ENCODE data around the gene POLR2J. TPM values are rescaled to one million over a fixed set of nuclear protein-coding genes. Genes with fewer than 3 reads are reported as not detected.

The POLR2J gene
- total and polyA plus RNA-seq, 3 experiments from 2014 or later: 76.1 to 129 (median 77.4) TPM

GRCh38 chr7:102433219-102434038 lies 45.3 kb downstream of the POLR2J start, which contains the start of gene ORAI2:
TSS of gene ORAI2 (plus strand) at chr7:102433575. CDS start at chr7:102438957, 5,382 bp downstream.
- Mint-ChIP-seq H3K27ac (peak within 1 kb of the TSS; percentile 97 to 100 (median 99)), H3K36me3 (peaks cover 0 to 14% (median 0%) of the 10 kb centered on the region in 3 donors), H3K4me3 (peak within 1 kb of the TSS; percentile 84 to 93 (median 87)), H3K9me3 (peaks cover 0 to 1% (median 0%) of the 10 kb centered on the region in 5 donors), H3K4me1 (peaks cover 39 to 62% (median 48%) of the 10 kb centered on the region in 3 donors), H3K27me3 (peaks cover 0 to 2% of the 10 kb centered on the region in 2 donors)
- peak; percentile 85 to 93 (median 85) for DNase-seq
- peak within 1 kb of the TSS; percentile 79 for H3K27ac ChIP-seq (ENCODE audit: low read depth, low read length)
- POLR2A ChIA-PET: interaction anchor here (0.9 to 1.6 kb wide), 3 partner anchors 8 to 21 kb away, joined by 3 to 4 read pairs (median 3); no protein-coding TSS in a partner anchor
- peaks cover 57% of the 10 kb centered on the region for H3K4me1 ChIP-seq (ENCODE audit: insufficient read depth, low read length)
- no peaks in the 10 kb centered on the region for H3K36me3 ChIP-seq (ENCODE audit: insufficient read depth, low read length)
- peak within 1 kb of the TSS; percentile 70 for H3K4me3 ChIP-seq (ENCODE audit: low read length)
- CTCF ChIA-PET: interaction anchor here (0.9 to 2.1 kb wide), 5 partner anchors 18 to 35 kb away, joined by 3 to 10 read pairs (median 6); no protein-coding TSS in a partner anchor
- H3K9me3 ChIP-seq (ENCODE audit: low read length): no peaks in the 10 kb centered on the region
- no peaks in the 10 kb centered on the region for H3K27me3 ChIP-seq (ENCODE audit: insufficient read depth, low read length, poor library complexity, severe bottlenecking)

GRCh38 chr7:102432442-102433218 lies 46.1 kb downstream of the POLR2J start:
- no peaks in the 10 kb centered on the region for H3K9me3 ChIP-seq (ENCODE audit: low read length)
- Mint-ChIP-seq H3K36me3 (peaks cover 0 to 12% (median 0%) of the 10 kb centered on the region in 3 donors), H3K27me3 (peaks cover 0 to 2% of the 10 kb centered on the region in 2 donors), H3K9me3 (peaks cover 0 to 1% (median 0%) of the 10 kb centered on the region in 5 donors), H3K4me3 (peak overlapping the region; percentile 79 to 93 (median 83)), H3K27ac (peak overlapping the region; percentile 97 to 100 (median 99)), H3K4me1 (peaks cover 47 to 70% (median 51%) of the 10 kb centered on the region in 3 donors)
- H3K27me3 ChIP-seq (ENCODE audit: insufficient read depth, low read length, poor library complexity, severe bottlenecking): no peaks in the 10 kb centered on the region
- peak in 2 of 5 donors; percentile 33 to 64 for DNase-seq
- ChIA-PET POLR2A (interaction anchor here (1.0 to 1.6 kb wide), 4 partner anchors 11 to 23 kb away, joined by 3 to 4 read pairs (median 4); no protein-coding TSS in a partner anchor), CTCF (interaction anchor here (0.9 to 1.7 kb wide), 4 partner anchors 17 to 35 kb away, joined by 3 to 8 read pairs (median 4); no protein-coding TSS in a partner anchor)
- peak overlapping the region; percentile 78 for H3K27ac ChIP-seq (ENCODE audit: low read depth, low read length)
- peaks cover 65% of the 10 kb centered on the region for H3K4me1 ChIP-seq (ENCODE audit: insufficient read depth, low read length)
- peak overlapping the region; percentile 64 for H3K4me3 ChIP-seq (ENCODE audit: low read length)
- H3K36me3 ChIP-seq (ENCODE audit: insufficient read depth, low read length): no peaks in the 10 kb centered on the region

GRCh38 chr7:102431617-102432298 lies 47.0 kb downstream of the POLR2J start:
- H3K27me3 ChIP-seq (ENCODE audit: insufficient read depth, low read length, poor library complexity, severe bottlenecking): no peaks in the 10 kb centered on the region
- peak overlapping the region; percentile 64 for H3K4me3 ChIP-seq (ENCODE audit: low read length)
- H3K4me3 Mint-ChIP-seq: peak overlapping the region; percentile 79 to 93 (median 83)
- peaks cover 0 to 8% (median 0%) of the 10 kb centered on the region in 3 donors for H3K36me3 Mint-ChIP-seq
- no peaks in the 10 kb centered on the region for H3K36me3 ChIP-seq (ENCODE audit: insufficient read depth, low read length)
- peak; percentile 62 to 85 (median 77) for DNase-seq
- H3K4me1 Mint-ChIP-seq: peaks cover 56 to 79% (median 56%) of the 10 kb centered on the region in 3 donors
- H3K9me3 Mint-ChIP-seq: peaks cover 0 to 1% (median 0%) of the 10 kb centered on the region in 5 donors
- H3K27ac Mint-ChIP-seq: peak overlapping the region; percentile 97 to 100 (median 99)
- peaks cover 74% of the 10 kb centered on the region for H3K4me1 ChIP-seq (ENCODE audit: insufficient read depth, low read length)
- ChIA-PET POLR2A (interaction anchor here (1.0 to 1.6 kb wide), 3 partner anchors 10 to 22 kb away, joined by 3 to 4 read pairs (median 4); no protein-coding TSS in a partner anchor), CTCF (interaction anchor here (0.9 to 1.7 kb wide), 2 partner anchors 16 to 18 kb away, joined by 3 to 8 read pairs; no protein-coding TSS in a partner anchor)
- peaks cover 0 to 2% of the 10 kb centered on the region in 2 donors for H3K27me3 Mint-ChIP-seq
- H3K27ac ChIP-seq (ENCODE audit: low read depth, low read length): peak overlapping the region; percentile 78
- H3K9me3 ChIP-seq (ENCODE audit: low read length): no peaks in the 10 kb centered on the region

DNA sequence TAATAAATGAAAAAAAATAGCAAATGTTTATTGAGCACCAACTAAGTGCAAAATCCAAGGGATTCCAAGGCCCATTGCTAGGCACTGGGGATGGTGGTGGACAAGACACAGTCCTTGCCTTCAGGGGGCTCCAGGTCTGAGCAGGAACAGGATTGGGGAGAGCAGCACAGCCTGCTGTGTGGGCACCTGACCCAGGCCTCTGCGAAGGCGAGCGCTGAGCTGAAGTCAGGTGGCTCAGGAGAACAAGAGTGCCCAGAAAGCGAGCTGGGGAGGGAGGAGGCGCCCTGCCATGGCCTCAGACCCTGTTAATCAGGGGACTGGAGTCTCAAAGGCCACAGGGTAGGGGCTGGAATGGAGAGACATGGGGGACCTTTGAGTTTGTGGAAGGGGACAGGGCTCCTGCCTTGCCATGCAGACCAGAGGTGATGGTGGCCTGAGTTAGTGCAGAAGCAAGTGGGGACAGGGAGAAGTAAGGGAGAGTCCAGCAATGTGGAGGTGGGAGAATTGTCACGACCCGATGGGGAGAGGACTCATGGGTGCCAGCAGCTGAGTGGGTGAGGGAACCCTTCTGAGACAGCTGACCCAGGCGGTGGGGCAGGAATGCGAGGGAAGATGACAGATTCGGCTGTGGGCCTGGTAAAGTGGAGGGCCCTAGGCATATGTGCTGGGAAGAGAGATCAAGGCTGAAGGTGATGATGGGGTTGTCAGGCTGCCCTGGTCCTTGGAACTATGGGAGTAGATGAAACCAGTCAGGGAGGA lies 49.4 kb downstream of the POLR2J start:
- H3K27me3 Mint-ChIP-seq: peaks cover 0 to 4% of the 10 kb centered on the region in 2 donors

DNA sequence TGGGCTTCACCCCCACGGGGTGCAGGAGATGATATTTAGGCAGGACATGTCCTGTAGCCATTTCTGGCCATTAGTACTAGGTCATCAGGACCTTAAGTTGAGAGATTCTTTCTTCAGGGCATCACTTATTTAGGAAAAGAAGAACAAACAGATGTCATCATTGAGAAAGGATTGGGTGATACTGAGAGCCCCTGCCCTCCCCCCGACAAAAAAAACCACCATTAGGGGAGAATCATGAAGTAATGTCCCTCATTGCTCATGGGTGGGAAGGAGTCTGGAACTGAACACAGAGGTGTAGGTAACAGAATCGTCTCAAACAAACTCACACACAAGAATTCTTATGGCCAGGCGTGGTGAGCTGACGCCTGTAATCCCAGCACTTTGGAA lies 51.7 kb downstream of the POLR2J start:
- peaks cover 62 to 84% (median 74%) of the 10 kb centered on the region in 3 donors for H3K4me1 Mint-ChIP-seq
- H3K4me3 Mint-ChIP-seq: peak overlapping the region; percentile 77 to 95 (median 90)
- no peak for DNase-seq
- Histone ChIP-seq H3K27ac (ENCODE audit: low read depth, low read length) (peak overlapping the region; percentile 96), H3K27me3 (ENCODE audit: insufficient read depth, low read length, poor library complexity, severe bottlenecking) (no peaks in the 10 kb centered on the region), H3K9me3 (ENCODE audit: low read length) (no peaks in the 10 kb centered on the region), H3K36me3 (ENCODE audit: insufficient read depth, low read length) (no peaks in the 10 kb centered on the region), H3K4me3 (ENCODE audit: low read length) (peak overlapping the region; percentile 52), H3K4me1 (ENCODE audit: insufficient read depth, low read length) (peaks cover 86% of the 10 kb centered on the region)
- peaks cover 0 to 1% (median 0%) of the 10 kb centered on the region in 5 donors for H3K9me3 Mint-ChIP-seq
- H3K27me3 Mint-ChIP-seq: peaks cover 0 to 2% of the 10 kb centered on the region in 2 donors
- ChIA-PET CTCF (interaction anchor here (1.1 to 3.8 kb wide), 6 partner anchors 12 to 41 kb away, joined by 4 to 14 read pairs (median 10); partner anchors contain the start of gene PRKRIP1), POLR2A (interaction anchor here (0.7 to 1.9 kb wide), 5 partner anchors 9 to 256 kb away, joined by 3 to 22 read pairs (median 4); no protein-coding TSS in a partner anchor)
- H3K36me3 Mint-ChIP-seq: peaks cover 0 to 23% (median 0%) of the 10 kb centered on the region in 3 donors
- peak overlapping the region; percentile 98 to 100 (median 100) for H3K27ac Mint-ChIP-seq

More for the DNA sequence above, 49.4 kb downstream of the POLR2J start:
- Histone ChIP-seq H3K4me1 (ENCODE audit: insufficient read depth, low read length) (peaks cover 92% of the 10 kb centered on the region), H3K27me3 (ENCODE audit: insufficient read depth, low read length, poor library complexity, severe bottlenecking) (no peaks in the 10 kb centered on the region), H3K27ac (ENCODE audit: low read depth, low read length) (no peak overlapping the region), H3K36me3 (ENCODE audit: insufficient read depth, low read length) (no peaks in the 10 kb centered on the region), H3K4me3 (ENCODE audit: low read length) (no peak overlapping the region), H3K9me3 (ENCODE audit: low read length) (no peaks in the 10 kb centered on the region)
- Mint-ChIP-seq H3K9me3 (peaks cover 0 to 2% (median 0%) of the 10 kb centered on the region in 5 donors), H3K36me3 (peaks cover 0 to 16% (median 0%) of the 10 kb centered on the region in 3 donors), H3K4me3 (peak overlapping the region in 5 of 7 donors; percentile 5 to 82 (median 46)), H3K27ac (peak overlapping the region; percentile 77 to 100 (median 98)), H3K4me1 (peaks cover 68 to 89% (median 74%) of the 10 kb centered on the region in 3 donors)
- ChIA-PET CTCF (no interaction called here), POLR2A (interaction anchor here (0.8 kb wide), 1 partner anchor 13 kb away, joined by 3 read pairs; no protein-coding TSS in a partner anchor)
- no peak for DNase-seq

GRCh38 chr7:102426268-102427018 lies 52.3 kb downstream of the POLR2J start:
- Histone ChIP-seq H3K27me3 (ENCODE audit: insufficient read depth, low read length, poor library complexity, severe bottlenecking) (no peaks in the 10 kb centered on the region), H3K9me3 (ENCODE audit: low read length) (no peaks in the 10 kb centered on the region), H3K36me3 (ENCODE audit: insufficient read depth, low read length) (no peaks in the 10 kb centered on the region), H3K4me3 (ENCODE audit: low read length) (peak overlapping the region; percentile 62), H3K4me1 (ENCODE audit: insufficient read depth, low read length) (peaks cover 84% of the 10 kb centered on the region), H3K27ac (ENCODE audit: low read depth, low read length) (peak overlapping the region; percentile 96)
- ChIA-PET CTCF (interaction anchor here (1.1 to 3.8 kb wide), 6 partner anchors 11 to 41 kb away, joined by 4 to 14 read pairs (median 10); partner anchors contain the start of gene PRKRIP1), POLR2A (interaction anchor here (0.7 to 1.9 kb wide), 6 partner anchors 9 to 257 kb away, joined by 3 to 22 read pairs (median 4); no protein-coding TSS in a partner anchor)
- Mint-ChIP-seq H3K9me3 (peaks cover 0 to 1% (median 0%) of the 10 kb centered on the region in 5 donors), H3K4me3 (peak overlapping the region; percentile 77 to 95 (median 90)), H3K27me3 (peaks cover 0 to 2% of the 10 kb centered on the region in 2 donors), H3K4me1 (peaks cover 58 to 82% (median 68%) of the 10 kb centered on the region in 3 donors), H3K27ac (peak overlapping the region; percentile 98 to 100 (median 100)), H3K36me3 (peaks cover 0 to 27% (median 0%) of the 10 kb centered on the region in 3 donors)
- peak; percentile 46 to 82 (median 77) for DNase-seq

Measured in CD8-positive, alpha-beta memory T cell (primary cell).